ENCODE measurements around the gene TBC1D32.
"Not testable (repeated sequence)": the region's sequence is repeated elsewhere in the genome, so short reads cannot be mapped to it uniquely, and the experiment has no call there.

TBC1D32 gene

GRCh38 chr6:121205569-121205968, 128.7 kb downstream of the TBC1D32 start:
- no peaks in the 10 kb centered on the region for H3K27me3 ChIP-seq (ENCODE audit: insufficient read depth, poor library complexity, severe bottlenecking)
- TF ChIP-seq POLR2AphosphoS5 (IDR thresholded peaks at IDR 0.05; ENCODE audit: low read depth): no peak
- TF ChIP-seq REST (IDR thresholded peaks at IDR 0.05; ENCODE audit: insufficient replicate concordance, low read depth): no peak
- no peak for TF ChIP-seq CTCF (IDR thresholded peaks at IDR 0.05; ENCODE audit: insufficient read depth, low read length)
- TF ChIP-seq SPI1 (IDR thresholded peaks at IDR 0.05; ENCODE audit: borderline replicate concordance, low read depth): no peak
- TF ChIP-seq GABPA (IDR thresholded peaks at IDR 0.05; ENCODE audit: low read depth): no peak
- no peak for DNase-seq (ENCODE audit: low read depth in 1 of 2, low spot score in 1 of 2)
- no peak overlapping the region for H3K4me3 ChIP-seq (replicated peaks; ENCODE audit: insufficient read depth, low read length)
- no peak overlapping the region for H3K27ac ChIP-seq (replicated peaks)

- Histone ChIP-seq H3K27me3 (ENCODE audit: insufficient read depth, poor library complexity, severe bottlenecking) (no peaks in the 10 kb centered on the region), H3K4me3 (replicated peaks; ENCODE audit: insufficient read depth, low read length) (no peak overlapping the region), H3K27ac (replicated peaks) (no peak overlapping the region)
- TF ChIP-seq GABPA (IDR thresholded peaks at IDR 0.05; ENCODE audit: low read depth) (no peak), CTCF (IDR thresholded peaks at IDR 0.05; ENCODE audit: insufficient read depth, low read length) (no peak), SPI1 (IDR thresholded peaks at IDR 0.05; ENCODE audit: borderline replicate concordance, low read depth) (no peak), REST (IDR thresholded peaks at IDR 0.05; ENCODE audit: insufficient replicate concordance, low read depth) (no peak), POLR2AphosphoS5 (IDR thresholded peaks at IDR 0.05; ENCODE audit: low read depth) (no peak)
- DNase-seq (ENCODE audit: low read depth in 1 of 2, low spot score in 1 of 2): peak; percentile 33 to 35
Measured at GRCh38 chr6:121201105-121201504, 133.2 kb downstream of the TBC1D32 start.

DNA sequence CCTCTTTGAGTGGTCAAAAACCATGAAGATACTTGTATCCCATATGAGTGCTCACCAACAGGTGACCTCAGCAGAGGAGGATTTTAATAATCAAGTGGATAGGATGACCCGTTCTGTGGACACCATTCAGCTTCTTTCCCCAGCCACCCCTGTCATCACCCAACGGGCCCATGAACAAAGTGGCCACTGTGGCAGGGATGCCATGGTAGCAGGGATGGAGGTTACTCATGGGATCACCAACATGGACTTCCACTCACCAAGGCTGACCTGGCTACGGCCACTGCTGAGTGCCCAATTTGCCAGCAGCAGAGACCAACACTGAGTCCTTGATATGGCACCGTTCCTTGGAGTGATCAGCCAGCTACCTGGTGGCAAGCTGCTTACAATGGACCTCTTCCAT, 138.2 kb downstream of the TBC1D32 start:
- H3K27me3 ChIP-seq (ENCODE audit: insufficient read depth, poor library complexity, severe bottlenecking); H3K4me3 ChIP-seq (replicated peaks; ENCODE audit: insufficient read depth, low read length); DNase-seq (ENCODE audit: low read depth in 1 of 2, low spot score in 1 of 2); H3K27ac ChIP-seq (replicated peaks): not testable (repeated sequence)

GRCh38 chr6:121190122-121190521, 144.2 kb downstream of the TBC1D32 start:
- no peak overlapping the region for H3K4me3 ChIP-seq (replicated peaks; ENCODE audit: insufficient read depth, low read length)
- H3K27me3 ChIP-seq (ENCODE audit: insufficient read depth, poor library complexity, severe bottlenecking): no peaks in the 10 kb centered on the region
- no peak for TF ChIP-seq POLR2AphosphoS5 (IDR thresholded peaks at IDR 0.05; ENCODE audit: low read depth)
- no peak for TF ChIP-seq SPI1 (IDR thresholded peaks at IDR 0.05; ENCODE audit: borderline replicate concordance, low read depth)
- no peak for TF ChIP-seq GABPA (IDR thresholded peaks at IDR 0.05; ENCODE audit: low read depth)
- no peak for TF ChIP-seq REST (IDR thresholded peaks at IDR 0.05; ENCODE audit: insufficient replicate concordance, low read depth)
- TF ChIP-seq CTCF (IDR thresholded peaks at IDR 0.05; ENCODE audit: insufficient read depth, low read length): no peak
- no peak for DNase-seq (ENCODE audit: low read depth in 1 of 2, low spot score in 1 of 2)
- H3K27ac ChIP-seq (replicated peaks): no peak overlapping the region
